Fibroblast of lung (primary cell): Measurements from ENCODE around the gene MTMR3. TPM values are rescaled to one million over a fixed set of nuclear protein-coding genes. Genes with fewer than 3 reads are reported as not detected.

Experiments
- DNase-seq, 2 donors: peaks; one replicate each; pipeline versions ENCODE4 v3.0.0 to v3.0.0-alpha.2; 2010; ENCODE audit warnings: low read depth in 2 of 2
- H2AFZ ChIP-seq: 2 replicates; pipeline ENCODE4 v1.5.1; 2012; ENCODE audit warnings: low read length, control low read depth, inconsistent platforms
- H3K27ac ChIP-seq: 2 replicates; pipeline ENCODE4 v1.5.1; 2011; ENCODE audit warnings: low read length, control low read depth; ENCODE audit not compliant: insufficient read depth
- H3K27me3 ChIP-seq: 2 replicates; pipeline ENCODE4 v1.5.1; 2011; ENCODE audit warnings: mild to moderate bottlenecking, low read length; ENCODE audit not compliant: control insufficient read depth, insufficient read depth
- H3K36me3 ChIP-seq: 2 replicates; pipeline ENCODE4 v1.5.1; 2011; ENCODE audit warnings: low read length; ENCODE audit not compliant: control insufficient read depth, insufficient read depth
- H3K4me1 ChIP-seq: 2 replicates; pipeline ENCODE4 v1.5.1; 2011; ENCODE audit warnings: low read length; ENCODE audit not compliant: control insufficient read depth, insufficient read depth; ENCODE audit errors: extremely low read depth
- H3K4me2 ChIP-seq: 2 replicates; pipeline ENCODE4 v1.5.1; 2011; ENCODE audit warnings: low read length, control low read depth; ENCODE audit not compliant: insufficient read depth; ENCODE audit errors: extremely low read depth
- H3K4me3 ChIP-seq, 4 experiments: fragments of 200-600 bp in 1 of 4; sonication (generic) in 1 of 4; replicated peaks in 1 of 4; 2 replicates each; pipeline ENCODE4 v1.5.1; 2011 to 2016; ENCODE audit warnings: low read length in 4 of 4, low read depth in 3 of 4, mild to moderate bottlenecking in 3 of 4, control low read depth in 2 of 4, inconsistent platforms in 1 of 4, mixed read lengths in 1 of 4; ENCODE audit not compliant: insufficient read depth in 1 of 4; ENCODE audit errors: control extremely low read depth in 1 of 4
- H3K79me2 ChIP-seq: 2 replicates; pipeline ENCODE4 v1.5.1; 2012; ENCODE audit warnings: mild to moderate bottlenecking, low read length, inconsistent platforms; ENCODE audit not compliant: control insufficient read depth, insufficient read depth
- H3K9ac ChIP-seq: 2 replicates; pipeline ENCODE4 v1.5.1; 2011; ENCODE audit warnings: mild to moderate bottlenecking, low read length, control low read depth; ENCODE audit not compliant: insufficient read depth
- H3K9me3 ChIP-seq: 2 replicates; pipeline ENCODE4 v1.5.1; 2012; ENCODE audit warnings: low read depth, low read length; ENCODE audit not compliant: control insufficient read depth, insufficient read depth
- H4K20me1 ChIP-seq: 2 replicates; pipeline ENCODE4 v1.5.1; 2011; ENCODE audit warnings: low read length; ENCODE audit not compliant: control insufficient read depth, insufficient read depth; ENCODE audit errors: extremely low read depth
- EZH2 ChIP-seq: IDR thresholded peaks from 2 replicates; pipeline ENCODE4 v1.5.1; 2012; ENCODE audit warnings: low read length, control low read depth, mild to moderate bottlenecking; ENCODE audit errors: missing control alignments
- polyA plus RNA-seq, 2 donors: library from polyadenylated mRNA; depleted of rRNA in 1 of 2; stranded (reverse) in 1 of 2; unstranded in 1 of 2; fragments of >200 nt; gene quantifications; 2 replicates each; pipeline ENCODE4 v1.2.1, GENCODE V29; 2011 to 2012; ENCODE audit warnings: missing spikeins in 1 of 2
- total RNA-seq: library from RNA; depleted of rRNA; stranded (reverse); fragments of >200 nt; gene quantifications from 2 replicates; pipeline ENCODE4 v1.2.1, GENCODE V29; 2014
- TF ChIP-seq, protein P1 (sequence below), 2 donors: IDR thresholded peaks in 1 of 2; conservative IDR thresholded peaks in 1 of 2; 1 replicate in 1 of 2; 2 replicates in 1 of 2; pipeline ENCODE4 v1.5.1; 2011 to 2012; ENCODE audit warnings: low read length in 2 of 2, control low read depth in 1 of 2, inconsistent platforms in 1 of 2, low read depth in 1 of 2, mild to moderate bottlenecking in 1 of 2

The MTMR3 gene
- total and polyA plus RNA-seq, 2 donors (not counting 1 experiment from before 2014, with no cell fraction given), result 15.0 to 31.2 TPM

- no peak overlapping the region for H3K27ac ChIP-seq
- TF ChIP-seq, protein P1, sequence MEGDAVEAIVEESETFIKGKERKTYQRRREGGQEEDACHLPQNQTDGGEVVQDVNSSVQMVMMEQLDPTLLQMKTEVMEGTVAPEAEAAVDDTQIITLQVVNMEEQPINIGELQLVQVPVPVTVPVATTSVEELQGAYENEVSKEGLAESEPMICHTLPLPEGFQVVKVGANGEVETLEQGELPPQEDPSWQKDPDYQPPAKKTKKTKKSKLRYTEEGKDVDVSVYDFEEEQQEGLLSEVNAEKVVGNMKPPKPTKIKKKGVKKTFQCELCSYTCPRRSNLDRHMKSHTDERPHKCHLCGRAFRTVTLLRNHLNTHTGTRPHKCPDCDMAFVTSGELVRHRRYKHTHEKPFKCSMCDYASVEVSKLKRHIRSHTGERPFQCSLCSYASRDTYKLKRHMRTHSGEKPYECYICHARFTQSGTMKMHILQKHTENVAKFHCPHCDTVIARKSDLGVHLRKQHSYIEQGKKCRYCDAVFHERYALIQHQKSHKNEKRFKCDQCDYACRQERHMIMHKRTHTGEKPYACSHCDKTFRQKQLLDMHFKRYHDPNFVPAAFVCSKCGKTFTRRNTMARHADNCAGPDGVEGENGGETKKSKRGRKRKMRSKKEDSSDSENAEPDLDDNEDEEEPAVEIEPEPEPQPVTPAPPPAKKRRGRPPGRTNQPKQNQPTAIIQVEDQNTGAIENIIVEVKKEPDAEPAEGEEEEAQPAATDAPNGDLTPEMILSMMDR (conservative IDR thresholded peaks at IDR 0.05 in 1 of 2, IDR thresholded peaks at IDR 0.05 in 1 of 2; ENCODE audit: low read depth in 1 of 2, low read length in 2 of 2), result no peak
- no peak for TF ChIP-seq EZH2
- H3K4me1 ChIP-seq, result no peaks in the 10 kb centered on the region
- H2AFZ ChIP-seq, result no peak overlapping the region
- no peaks in the 10 kb centered on the region for H3K79me2 ChIP-seq
- H3K27me3 ChIP-seq, result peaks cover 4% of the 10 kb centered on the region
- peak in 1 of 2 donors; percentile 17 for DNase-seq
- H3K9me3 ChIP-seq, result no peaks in the 10 kb centered on the region
- H3K36me3 ChIP-seq, result no peaks in the 10 kb centered on the region
- H4K20me1 ChIP-seq, result no peaks in the 10 kb centered on the region
- no peak overlapping the region for H3K4me3 ChIP-seq
- no peak overlapping the region for H3K4me2 ChIP-seq
- H3K9ac ChIP-seq, result no peak overlapping the region
These were observed 11.3 kb upstream of the MTMR3 start for GRCh38 chr22:29871684-29872083.

DNA sequence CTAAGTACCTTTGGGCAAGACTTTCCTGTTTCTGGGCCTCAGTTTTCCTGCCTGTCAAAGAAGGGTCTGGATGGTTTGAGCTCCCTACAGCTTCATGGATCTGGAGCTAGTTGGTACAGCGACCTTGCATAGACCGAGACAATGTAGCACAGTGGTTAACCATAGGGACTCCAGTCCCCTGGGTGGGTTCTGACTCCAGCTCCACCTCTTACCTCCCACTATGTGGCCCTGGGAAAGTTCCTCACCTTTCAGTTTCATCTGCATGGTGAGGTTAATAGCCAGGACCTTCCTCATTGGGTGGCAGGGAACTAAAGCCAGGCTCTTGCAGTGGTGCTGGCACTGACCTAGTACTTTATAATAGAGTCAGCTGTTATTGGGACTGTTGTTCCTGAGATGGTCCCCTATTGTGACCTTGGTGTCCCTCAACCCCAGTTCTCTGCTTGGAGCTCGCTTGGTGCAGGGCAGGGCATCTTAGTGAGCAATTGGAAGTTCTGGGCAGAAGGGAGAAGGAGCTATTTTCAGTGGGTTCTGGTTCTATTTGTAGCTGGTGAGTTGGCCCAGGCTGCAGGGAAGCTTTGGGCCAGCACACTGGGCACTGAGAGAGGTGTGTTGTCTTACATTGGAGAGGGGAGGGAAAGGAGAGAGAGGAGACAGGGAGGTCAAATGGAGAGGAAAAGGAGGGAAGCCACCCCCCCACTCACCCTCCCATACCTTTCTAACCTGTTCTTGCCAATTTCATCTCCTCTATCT, 10.7 kb upstream of the MTMR3 start:
- TF ChIP-seq, protein P1 (conservative IDR thresholded peaks at IDR 0.05 in 1 of 2, IDR thresholded peaks at IDR 0.05 in 1 of 2; ENCODE audit: low read depth in 1 of 2, low read length in 2 of 2), result no peak
- TF ChIP-seq EZH2, result no peak

GRCh38 chr22:29872989-29873388, 10.0 kb upstream of the MTMR3 start:
- Histone ChIP-seq H3K4me2 (no peak overlapping the region), H3K9ac (no peak overlapping the region), H3K27me3 (peaks cover 7% of the 10 kb centered on the region), H3K9me3 (no peaks in the 10 kb centered on the region), H3K4me3 (no peak overlapping the region), H3K4me1 (no peaks in the 10 kb centered on the region), H2AFZ (no peak overlapping the region), H3K79me2 (no peaks in the 10 kb centered on the region), H3K27ac (no peak overlapping the region), H3K36me3 (no peaks in the 10 kb centered on the region), H4K20me1 (no peaks in the 10 kb centered on the region)
- TF ChIP-seq EZH2, result no peak
- DNase-seq, result no peak

More for the DNA sequence above, 10.7 kb upstream of the MTMR3 start:
- no peaks in the 10 kb centered on the region for H3K79me2 ChIP-seq
- H3K36me3 ChIP-seq, result no peaks in the 10 kb centered on the region
- no peaks in the 10 kb centered on the region for H3K4me1 ChIP-seq
- H4K20me1 ChIP-seq, result no peaks in the 10 kb centered on the region
- H3K27me3 ChIP-seq, result peaks cover 4% of the 10 kb centered on the region
- no peak overlapping the region for H3K4me2 ChIP-seq
- DNase-seq, result no peak
- no peak overlapping the region for H2AFZ ChIP-seq
- no peak overlapping the region for H3K4me3 ChIP-seq
- no peak overlapping the region for H3K27ac ChIP-seq
- H3K9ac ChIP-seq, result no peak overlapping the region
- no peaks in the 10 kb centered on the region for H3K9me3 ChIP-seq
